Body of pancreas (tissue), 4 donors: ENCODE measurements around the gene MSANTD3. TPM values are rescaled to one million over a fixed set of nuclear protein-coding genes. Genes with fewer than 3 reads are reported as not detected.

Experiments
- ATAC-seq: fragments of 150-250 bp; one replicate; pipeline ENCODE4 v1.9.1; 2016
- DNase-seq, 4 donors: peaks; one replicate each; pipeline ENCODE4 v3.0.0-alpha.2; 2019
- H3K27ac ChIP-seq, 4 donors: fragments of 200-600 bp; sonication (generic); 1 replicate in 3 of 4; 2 replicates in 1 of 4; pipeline versions ENCODE4 v1.5.1 to v1.6.1; 2016 to 2019; ENCODE audit warnings: mild to moderate bottlenecking in 1 of 4, mixed read lengths in 1 of 4, moderate library complexity in 1 of 4
- H3K27me3 ChIP-seq, 2 donors: fragments of 200-600 bp; sonication (generic); one replicate each; pipeline ENCODE4 v1.6.0; 2016; ENCODE audit warnings: mild to moderate bottlenecking in 1 of 2
- H3K36me3 ChIP-seq, 2 donors: fragments of 200-600 bp; sonication (generic); replicated peaks in 1 of 2; 2 replicates each; pipeline ENCODE4 v1.5.1; 2016; ENCODE audit warnings: low read depth in 2 of 2; ENCODE audit not compliant: insufficient read depth in 1 of 2
- H3K4me1 ChIP-seq: fragments of 200-600 bp; sonication (generic); one replicate; pipeline ENCODE4 v1.6.0; 2016
- H3K4me3 ChIP-seq, 2 donors: fragments of 200-600 bp; sonication (generic); 1 replicate in 1 of 2; 2 replicates in 1 of 2; pipeline ENCODE4 v1.5.1; 2016 to 2019
- H3K9me3 ChIP-seq, 3 donors: fragments of 200-600 bp; sonication (generic); 1 replicate in 2 of 3; 2 replicates in 1 of 3; pipeline ENCODE4 v1.5.1; 2016
- POLR2A ChIP-seq, 3 donors: fragments of 450-650 bp; IDR thresholded peaks; one replicate each; pipeline ENCODE4 v1.6.1; 2016; ENCODE audit warnings: antibody characterized with exemption in 3 of 3, mild to moderate bottlenecking in 2 of 3
- WGBS, 2 donors: methylation state at CpG; one replicate each; pipeline ENCODE4 v1.1.5; 2017; 5-methylcytosine and 5-hydroxymethylcytosine counted together
- intact Hi-C: fragments of 100-400 bp; cut with DNase I; formaldehyde crosslinking; loops from one replicate; pipeline ENCODE4 v1.15.1; 2023
- total RNA-seq, 2 donors: library from RNA; depleted of rRNA; stranded (reverse); fragments of >200 nt; gene quantifications; one replicate each; pipeline ENCODE4 v1.1.0, GENCODE V29; 2016
- TF ChIP-seq, protein P1 (sequence below), 7 experiments: fragments of 450-650 bp in 4 of 7; fragments of 200-600 bp in 3 of 7; sonication (generic) in 3 of 7; IDR thresholded peaks; one replicate each; pipeline ENCODE4 v1.5.1; 2016 to 2019; ENCODE audit warnings: antibody characterized with exemption in 7 of 7

The MSANTD3 gene
- total RNA-seq, 2 donors from 2014 or later = 8.8 to 21.8 TPM

DNA sequence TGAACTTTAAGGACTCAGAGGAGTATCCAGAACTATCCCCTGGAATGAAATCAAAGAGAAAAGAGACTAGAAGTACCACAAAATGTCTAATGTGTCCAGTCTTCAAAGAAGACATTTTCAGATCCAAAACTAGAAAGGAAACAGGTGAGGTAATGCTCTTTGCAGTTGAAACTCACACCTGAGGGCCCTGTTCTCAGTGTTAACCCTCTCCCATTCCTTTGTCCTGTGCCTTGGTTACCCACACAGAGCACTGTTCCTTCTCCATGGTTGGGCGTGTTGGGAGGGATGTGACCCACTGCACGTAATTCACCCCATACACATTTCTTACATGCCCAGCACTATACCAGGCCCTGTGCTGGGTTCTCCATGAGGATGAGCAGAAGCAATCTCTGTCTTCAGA is 21.3 kb downstream of the MSANTD3 start:
- no peak for DNase-seq
- Histone ChIP-seq H3K27me3 (no peaks in the 10 kb centered on the region), H3K4me1 (no peaks in the 10 kb centered on the region), H3K36me3 (peaks cover 0 to 2% of the 10 kb centered on the region in 2 donors), H3K4me3 (no peak overlapping the region), H3K27ac (no peak overlapping the region), H3K9me3 (no peaks in the 10 kb centered on the region)
- no peak for TF ChIP-seq POLR2A (IDR thresholded peaks at IDR 0.05)
- TF ChIP-seq, protein P1, sequence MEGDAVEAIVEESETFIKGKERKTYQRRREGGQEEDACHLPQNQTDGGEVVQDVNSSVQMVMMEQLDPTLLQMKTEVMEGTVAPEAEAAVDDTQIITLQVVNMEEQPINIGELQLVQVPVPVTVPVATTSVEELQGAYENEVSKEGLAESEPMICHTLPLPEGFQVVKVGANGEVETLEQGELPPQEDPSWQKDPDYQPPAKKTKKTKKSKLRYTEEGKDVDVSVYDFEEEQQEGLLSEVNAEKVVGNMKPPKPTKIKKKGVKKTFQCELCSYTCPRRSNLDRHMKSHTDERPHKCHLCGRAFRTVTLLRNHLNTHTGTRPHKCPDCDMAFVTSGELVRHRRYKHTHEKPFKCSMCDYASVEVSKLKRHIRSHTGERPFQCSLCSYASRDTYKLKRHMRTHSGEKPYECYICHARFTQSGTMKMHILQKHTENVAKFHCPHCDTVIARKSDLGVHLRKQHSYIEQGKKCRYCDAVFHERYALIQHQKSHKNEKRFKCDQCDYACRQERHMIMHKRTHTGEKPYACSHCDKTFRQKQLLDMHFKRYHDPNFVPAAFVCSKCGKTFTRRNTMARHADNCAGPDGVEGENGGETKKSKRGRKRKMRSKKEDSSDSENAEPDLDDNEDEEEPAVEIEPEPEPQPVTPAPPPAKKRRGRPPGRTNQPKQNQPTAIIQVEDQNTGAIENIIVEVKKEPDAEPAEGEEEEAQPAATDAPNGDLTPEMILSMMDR (IDR thresholded peaks at IDR 0.05) = no peak
- 94 to 100% methylated on average over 2 of the region's 2 CpGs for WGBS, 2 donors
- ATAC-seq = no peak
- intact Hi-C loops = no loop called here

DNA sequence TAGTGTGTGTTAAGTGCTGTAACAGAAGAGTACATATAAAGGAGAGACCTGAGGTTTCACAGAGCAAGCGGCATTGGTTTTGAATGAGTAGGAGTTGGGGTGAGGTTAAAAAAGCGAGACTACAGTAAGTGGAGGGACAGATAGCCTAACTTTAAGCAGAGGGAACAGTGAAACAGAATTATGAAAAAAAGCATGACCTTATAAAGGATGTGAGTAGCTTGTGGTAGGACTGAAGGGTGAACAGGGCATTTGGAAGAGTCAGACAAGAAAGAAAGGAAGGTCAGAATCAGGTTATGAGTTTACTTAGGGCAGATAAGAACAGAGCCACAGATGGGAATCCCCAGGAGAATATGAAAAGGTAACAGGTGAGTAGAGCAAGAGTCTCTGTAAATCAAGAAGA is 22.5 kb downstream of the MSANTD3 start:
- H3K27ac ChIP-seq = no peak overlapping the region
- intact Hi-C loops = no loop called here
- H3K9me3 ChIP-seq = no peaks in the 10 kb centered on the region
- H3K27me3 ChIP-seq = no peaks in the 10 kb centered on the region
- no peak for TF ChIP-seq POLR2A (IDR thresholded peaks at IDR 0.05)
- TF ChIP-seq, protein P1 (IDR thresholded peaks at IDR 0.05) = no peak
- H3K36me3 ChIP-seq = peaks cover 0 to 2% of the 10 kb centered on the region in 2 donors
- DNase-seq (no peak), ATAC-seq (no peak)
- WGBS, 2 donors = 96% methylated on average over 2 of the region's 2 CpGs
- no peak overlapping the region for H3K4me3 ChIP-seq
- no peaks in the 10 kb centered on the region for H3K4me1 ChIP-seq

DNA sequence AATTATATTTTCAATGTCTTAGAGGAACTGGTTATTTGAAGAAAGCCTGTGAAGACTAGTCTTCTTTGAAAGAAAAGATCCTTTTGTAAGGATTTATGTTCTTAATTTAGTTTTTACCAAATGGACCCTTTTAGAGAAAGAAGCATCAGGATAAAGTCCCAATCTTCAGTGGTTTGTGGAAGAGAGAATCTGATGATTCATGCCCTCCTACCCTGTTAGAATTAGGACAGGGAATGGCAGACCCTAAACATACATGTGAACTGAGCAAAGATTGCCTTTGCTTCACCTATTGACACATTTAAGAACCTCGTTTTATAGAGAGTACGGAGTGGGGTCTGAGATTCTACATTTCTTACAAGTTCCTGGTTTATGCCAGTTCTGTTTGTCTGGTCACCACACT is 26.0 kb downstream of the MSANTD3 start:
- 94 to 98% methylated on average over 2 of the region's 2 CpGs for WGBS, 2 donors
- H3K9me3 ChIP-seq = no peaks in the 10 kb centered on the region

DNA sequence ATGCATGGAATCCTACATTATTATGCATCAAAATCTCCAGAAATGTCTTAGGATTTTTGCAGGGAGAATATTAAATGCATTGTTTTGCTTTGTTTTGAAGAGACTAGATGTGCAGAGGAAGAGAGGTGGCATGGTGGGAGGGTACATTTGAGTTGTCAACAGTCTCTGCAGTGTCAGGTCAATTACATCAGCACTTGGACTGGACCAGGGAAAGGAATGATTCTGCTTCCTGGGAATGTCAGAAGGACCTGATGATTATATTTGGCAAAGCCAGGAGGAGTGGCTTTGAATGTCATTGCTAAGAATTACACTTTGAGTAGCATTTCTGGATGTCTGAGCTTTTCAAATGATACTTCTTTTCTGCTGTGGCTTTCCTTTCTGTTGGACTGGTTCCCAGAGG is 28.5 kb downstream of the MSANTD3 start:
- no peaks in the 10 kb centered on the region for H3K4me1 ChIP-seq
- ATAC-seq = no peak
- TF ChIP-seq, protein P1 (IDR thresholded peaks at IDR 0.05) = no peak
- TF ChIP-seq POLR2A (IDR thresholded peaks at IDR 0.05) = no peak
- no peaks in the 10 kb centered on the region for H3K27me3 ChIP-seq
- DNase-seq = no peak
- intact Hi-C loops = no loop called here
- no peak overlapping the region for H3K4me3 ChIP-seq
- H3K36me3 ChIP-seq = peaks cover 0 to 2% of the 10 kb centered on the region in 2 donors
- no peaks in the 10 kb centered on the region for H3K9me3 ChIP-seq
- H3K27ac ChIP-seq = no peak overlapping the region

More for the DNA sequence above, 26.0 kb downstream of the MSANTD3 start:
- TF ChIP-seq, protein P1 (IDR thresholded peaks at IDR 0.05) = no peak
- no peak for TF ChIP-seq POLR2A (IDR thresholded peaks at IDR 0.05)
- Histone ChIP-seq H3K27ac (no peak overlapping the region), H3K4me3 (no peak overlapping the region), H3K36me3 (peaks cover 0 to 2% of the 10 kb centered on the region in 2 donors), H3K27me3 (no peaks in the 10 kb centered on the region), H3K4me1 (no peaks in the 10 kb centered on the region)
- ATAC-seq (no peak), DNase-seq (no peak)
- intact Hi-C loops = no loop called here

DNA sequence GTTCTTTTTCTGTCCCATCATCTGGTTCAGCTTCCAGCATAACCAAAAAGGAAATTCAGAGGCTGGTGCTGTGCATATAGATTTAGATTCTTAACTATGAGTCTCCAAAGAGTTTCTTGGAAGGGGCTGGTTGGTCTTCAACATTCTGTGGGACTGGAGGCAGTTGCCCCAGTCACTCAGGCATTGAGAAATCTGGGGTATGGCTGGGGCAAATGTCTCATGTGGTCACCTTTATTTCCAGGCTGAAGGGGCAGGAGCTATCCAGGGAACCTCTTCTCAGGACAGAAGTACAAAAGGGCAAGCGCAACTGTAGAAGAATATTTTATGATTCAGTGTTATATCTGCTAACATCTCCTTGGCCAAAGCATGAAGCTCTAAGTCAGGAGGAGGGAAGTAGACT is 30.6 kb downstream of the MSANTD3 start:
- H3K9me3 ChIP-seq = no peaks in the 10 kb centered on the region
- H3K27ac ChIP-seq = no peak overlapping the region
- WGBS, 2 donors = 96 to 100% methylated on average over 1 of the region's 1 CpG
- peaks cover 0 to 2% of the 10 kb centered on the region in 2 donors for H3K36me3 ChIP-seq
- H3K4me3 ChIP-seq = no peak overlapping the region
- intact Hi-C loops = no loop called here
- no peaks in the 10 kb centered on the region for H3K27me3 ChIP-seq
- TF ChIP-seq POLR2A (IDR thresholded peaks at IDR 0.05) = no peak
- TF ChIP-seq, protein P1 (IDR thresholded peaks at IDR 0.05) = no peak
- ATAC-seq (no peak), DNase-seq (no peak)
- no peaks in the 10 kb centered on the region for H3K4me1 ChIP-seq
